ENCODE results near the gene ZBTB9.
A peak's percentile ranks its signal among the peaks of the same experiment; 100 is the strongest.

The ZBTB9 gene, protein sequence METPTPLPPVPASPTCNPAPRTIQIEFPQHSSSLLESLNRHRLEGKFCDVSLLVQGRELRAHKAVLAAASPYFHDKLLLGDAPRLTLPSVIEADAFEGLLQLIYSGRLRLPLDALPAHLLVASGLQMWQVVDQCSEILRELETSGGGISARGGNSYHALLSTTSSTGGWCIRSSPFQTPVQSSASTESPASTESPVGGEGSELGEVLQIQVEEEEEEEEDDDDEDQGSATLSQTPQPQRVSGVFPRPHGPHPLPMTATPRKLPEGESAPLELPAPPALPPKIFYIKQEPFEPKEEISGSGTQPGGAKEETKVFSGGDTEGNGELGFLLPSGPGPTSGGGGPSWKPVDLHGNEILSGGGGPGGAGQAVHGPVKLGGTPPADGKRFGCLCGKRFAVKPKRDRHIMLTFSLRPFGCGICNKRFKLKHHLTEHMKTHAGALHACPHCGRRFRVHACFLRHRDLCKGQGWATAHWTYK

DNA sequence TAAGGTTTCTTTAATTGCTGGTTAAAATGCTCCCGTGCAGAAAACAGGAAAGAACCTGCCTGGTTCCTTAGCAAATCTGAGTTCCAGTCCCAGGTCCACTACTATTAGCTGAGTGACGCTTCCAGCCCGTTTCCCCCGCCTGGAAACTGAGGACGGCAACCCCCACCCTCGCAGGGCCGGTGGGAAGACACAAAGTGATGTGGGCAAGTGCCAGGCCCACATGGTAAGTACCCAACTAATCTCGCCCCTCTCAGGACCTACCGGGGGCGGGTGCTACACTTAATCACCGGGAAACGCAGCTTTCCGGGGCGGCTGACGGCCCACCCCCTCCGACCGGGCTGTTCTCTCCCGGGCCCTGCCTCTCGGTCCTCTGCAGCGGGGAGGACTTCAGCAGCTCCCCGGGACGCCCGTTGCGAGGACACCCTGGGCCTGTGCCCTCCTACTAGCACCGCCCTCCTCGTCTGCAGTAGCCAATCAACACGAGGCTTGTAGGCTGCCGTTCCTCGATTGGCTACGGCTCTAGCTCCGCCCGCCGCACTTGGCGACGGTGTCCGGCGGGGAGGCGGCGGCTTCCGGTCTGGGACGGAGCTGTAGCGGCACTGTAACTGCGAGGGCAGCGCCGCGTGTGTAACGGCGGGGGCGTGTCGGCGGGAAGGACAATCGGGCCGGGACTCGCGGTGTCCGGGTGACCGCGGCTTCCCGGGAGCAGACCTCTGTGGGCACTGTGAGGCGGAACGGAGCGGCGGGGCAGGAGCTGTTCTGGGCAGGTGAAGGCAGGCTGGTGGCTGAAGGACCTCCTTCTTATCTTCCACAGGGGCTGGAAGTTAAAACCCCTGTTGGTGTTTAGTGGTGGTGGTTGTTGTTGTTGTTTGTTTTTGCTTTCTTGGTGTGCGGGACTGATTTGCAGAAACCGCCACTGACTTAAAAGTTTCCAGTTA lies at the start of gene ZBTB9:
TSS of gene ZBTB9 (plus strand) at position 568 of the 938 bp plus-strand sequence. CDS start 525 bp downstream, outside the sequence.
- H3K4me3 ChIP-seq (IDR thresholded peaks at IDR 0.05; ENCODE audit: insufficient read depth, low read depth, low read length): peak within 1 kb of the TSS; percentile 34
- peak within 1 kb of the TSS; percentile 25; the same call in 1 of the 2 replicates for H3K27ac ChIP-seq
- no peaks in the 10 kb centered on the region for H3K4me1 ChIP-seq (ENCODE audit: low read depth, poor library complexity, severe bottlenecking)
- TF ChIP-seq, protein P1, sequence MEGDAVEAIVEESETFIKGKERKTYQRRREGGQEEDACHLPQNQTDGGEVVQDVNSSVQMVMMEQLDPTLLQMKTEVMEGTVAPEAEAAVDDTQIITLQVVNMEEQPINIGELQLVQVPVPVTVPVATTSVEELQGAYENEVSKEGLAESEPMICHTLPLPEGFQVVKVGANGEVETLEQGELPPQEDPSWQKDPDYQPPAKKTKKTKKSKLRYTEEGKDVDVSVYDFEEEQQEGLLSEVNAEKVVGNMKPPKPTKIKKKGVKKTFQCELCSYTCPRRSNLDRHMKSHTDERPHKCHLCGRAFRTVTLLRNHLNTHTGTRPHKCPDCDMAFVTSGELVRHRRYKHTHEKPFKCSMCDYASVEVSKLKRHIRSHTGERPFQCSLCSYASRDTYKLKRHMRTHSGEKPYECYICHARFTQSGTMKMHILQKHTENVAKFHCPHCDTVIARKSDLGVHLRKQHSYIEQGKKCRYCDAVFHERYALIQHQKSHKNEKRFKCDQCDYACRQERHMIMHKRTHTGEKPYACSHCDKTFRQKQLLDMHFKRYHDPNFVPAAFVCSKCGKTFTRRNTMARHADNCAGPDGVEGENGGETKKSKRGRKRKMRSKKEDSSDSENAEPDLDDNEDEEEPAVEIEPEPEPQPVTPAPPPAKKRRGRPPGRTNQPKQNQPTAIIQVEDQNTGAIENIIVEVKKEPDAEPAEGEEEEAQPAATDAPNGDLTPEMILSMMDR (conservative IDR thresholded peaks at IDR 0.05; ENCODE audit: low read depth, low read length): no peak
- H3K36me3 ChIP-seq (ENCODE audit: insufficient read depth): no peaks in the 10 kb centered on the region
- H3K9ac ChIP-seq: peak within 1 kb of the TSS; percentile 47; the same call in 1 of the 2 replicates
- no peaks in the 10 kb centered on the region for H4K20me1 ChIP-seq (ENCODE audit: insufficient read depth)
- H3K79me2 ChIP-seq (ENCODE audit: insufficient read depth, low read depth): peaks cover 9% of the 10 kb centered on the region; the same call in 1 of the 2 replicates
- no peaks in the 10 kb centered on the region for H3K27me3 ChIP-seq (ENCODE audit: insufficient read depth, low read depth)
- H2AFZ ChIP-seq (ENCODE audit: low read depth): peak within 1 kb of the TSS; percentile 48
- peak within 1 kb of the TSS; percentile 89 for H3K4me2 ChIP-seq

DNA sequence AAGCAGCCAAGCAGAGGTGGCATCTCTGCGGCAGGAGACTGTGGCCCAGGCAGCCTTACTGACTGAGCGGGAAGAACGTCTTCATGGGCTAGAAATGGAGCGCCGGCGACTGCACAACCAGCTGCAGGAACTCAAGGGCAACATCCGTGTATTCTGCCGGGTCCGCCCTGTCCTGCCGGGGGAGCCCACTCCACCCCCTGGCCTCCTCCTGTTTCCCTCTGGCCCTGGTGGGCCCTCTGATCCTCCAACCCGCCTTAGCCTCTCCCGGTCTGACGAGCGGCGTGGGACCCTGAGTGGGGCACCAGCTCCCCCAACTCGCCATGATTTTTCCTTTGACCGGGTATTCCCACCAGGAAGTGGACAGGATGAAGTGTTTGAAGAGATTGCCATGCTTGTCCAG lies 49.5 kb upstream of the ZBTB9 start:
- Histone ChIP-seq H3K27ac (no peak overlapping the region), H4K20me1 (ENCODE audit: insufficient read depth) (no peaks in the 10 kb centered on the region), H3K9ac (no peak overlapping the region), H3K4me3 (IDR thresholded peaks at IDR 0.05; ENCODE audit: insufficient read depth, low read depth, low read length) (no peak overlapping the region), H3K79me2 (ENCODE audit: insufficient read depth, low read depth) (no peaks in the 10 kb centered on the region), H3K4me1 (ENCODE audit: low read depth, poor library complexity, severe bottlenecking) (peaks cover 7% of the 10 kb centered on the region), H2AFZ (ENCODE audit: low read depth) (no peak overlapping the region), H3K4me2 (no peak overlapping the region), H3K36me3 (ENCODE audit: insufficient read depth) (peaks cover 9% of the 10 kb centered on the region; the same call in 1 of the 2 replicates), H3K27me3 (ENCODE audit: insufficient read depth, low read depth) (no peaks in the 10 kb centered on the region)
- TF ChIP-seq, protein P1 (conservative IDR thresholded peaks at IDR 0.05; ENCODE audit: low read depth, low read length): no peak

DNA sequence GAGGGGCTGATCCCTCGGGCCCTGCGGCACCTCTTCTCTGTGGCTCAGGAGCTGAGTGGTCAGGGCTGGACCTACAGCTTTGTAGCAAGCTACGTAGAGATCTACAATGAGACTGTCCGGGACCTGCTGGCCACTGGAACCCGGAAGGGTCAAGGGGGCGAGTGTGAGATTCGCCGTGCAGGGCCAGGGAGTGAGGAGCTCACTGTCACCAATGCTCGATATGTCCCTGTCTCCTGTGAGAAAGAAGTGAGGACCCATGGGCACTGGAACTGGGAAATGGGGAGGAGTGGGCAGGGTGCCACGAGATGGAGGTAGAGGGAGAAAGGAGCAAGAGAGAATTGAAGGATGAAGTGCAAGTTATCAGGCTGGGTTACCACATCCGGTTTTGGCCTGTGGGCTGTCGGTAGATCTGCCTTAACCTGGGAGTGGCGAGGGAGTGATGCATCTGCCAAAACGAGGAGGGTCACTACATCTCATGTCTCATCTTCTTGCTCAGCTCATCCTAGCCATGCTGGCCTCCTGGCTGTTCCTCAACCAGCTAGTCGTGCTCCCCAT lies 48.9 kb upstream of the ZBTB9 start:
- H4K20me1 ChIP-seq (ENCODE audit: insufficient read depth): no peaks in the 10 kb centered on the region
- H3K36me3 ChIP-seq (ENCODE audit: insufficient read depth): peaks cover 9% of the 10 kb centered on the region; the same call in 1 of the 2 replicates
- peaks cover 7% of the 10 kb centered on the region for H3K4me1 ChIP-seq (ENCODE audit: low read depth, poor library complexity, severe bottlenecking)
- H2AFZ ChIP-seq (ENCODE audit: low read depth): no peak overlapping the region
- H3K9ac ChIP-seq: no peak overlapping the region
- TF ChIP-seq, protein P1 (conservative IDR thresholded peaks at IDR 0.05; ENCODE audit: low read depth, low read length): no peak
- no peak overlapping the region for H3K27ac ChIP-seq
- no peaks in the 10 kb centered on the region for H3K79me2 ChIP-seq (ENCODE audit: insufficient read depth, low read depth)
- no peaks in the 10 kb centered on the region for H3K27me3 ChIP-seq (ENCODE audit: insufficient read depth, low read depth)
- H3K4me3 ChIP-seq (IDR thresholded peaks at IDR 0.05; ENCODE audit: insufficient read depth, low read depth, low read length): no peak overlapping the region
- H3K4me2 ChIP-seq: no peak overlapping the region

DNA sequence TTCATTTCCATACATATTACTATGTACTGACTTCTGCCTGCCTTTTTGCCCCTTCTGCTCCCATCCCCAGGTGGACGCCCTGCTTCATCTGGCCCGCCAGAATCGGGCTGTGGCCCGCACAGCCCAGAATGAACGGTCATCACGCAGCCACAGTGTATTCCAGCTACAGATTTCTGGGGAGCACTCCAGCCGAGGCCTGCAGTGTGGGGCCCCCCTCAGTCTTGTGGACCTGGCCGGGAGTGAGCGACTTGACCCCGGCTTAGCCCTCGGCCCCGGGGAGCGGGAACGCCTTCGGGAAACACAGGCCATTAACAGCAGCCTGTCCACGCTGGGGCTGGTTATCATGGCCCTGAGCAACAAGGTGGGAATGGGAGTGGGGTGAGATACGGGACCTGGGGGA lies 48.2 kb upstream of the ZBTB9 start:
- TF ChIP-seq, protein P1 (conservative IDR thresholded peaks at IDR 0.05; ENCODE audit: low read depth, low read length): no peak
- H3K36me3 ChIP-seq (ENCODE audit: insufficient read depth): peaks cover 9% of the 10 kb centered on the region; the same call in 1 of the 2 replicates
- no peaks in the 10 kb centered on the region for H4K20me1 ChIP-seq (ENCODE audit: insufficient read depth)
- no peak overlapping the region for H3K4me2 ChIP-seq
- no peaks in the 10 kb centered on the region for H3K79me2 ChIP-seq (ENCODE audit: insufficient read depth, low read depth)
- H3K27ac ChIP-seq: no peak overlapping the region
- no peak overlapping the region for H3K9ac ChIP-seq
- H3K27me3 ChIP-seq (ENCODE audit: insufficient read depth, low read depth): no peaks in the 10 kb centered on the region
- peaks cover 7% of the 10 kb centered on the region for H3K4me1 ChIP-seq (ENCODE audit: low read depth, poor library complexity, severe bottlenecking)
- H2AFZ ChIP-seq (ENCODE audit: low read depth): no peak overlapping the region
- H3K4me3 ChIP-seq (IDR thresholded peaks at IDR 0.05; ENCODE audit: insufficient read depth, low read depth, low read length): no peak overlapping the region

Measured in KMS-11 (cell line).